ENCODE measurements around the gene GPC3. TPM values are rescaled to one million over a fixed set of nuclear protein-coding genes. Genes with fewer than 3 reads are reported as not detected.
"Not testable (repeated sequence)": the region's sequence is repeated elsewhere in the genome, so short reads cannot be mapped to it uniquely, and the experiment has no call there.

Gene GPC3
- total RNA-seq, 2 experiments from 2014 or later, result 0.31 to 0.71 TPM

DNA sequence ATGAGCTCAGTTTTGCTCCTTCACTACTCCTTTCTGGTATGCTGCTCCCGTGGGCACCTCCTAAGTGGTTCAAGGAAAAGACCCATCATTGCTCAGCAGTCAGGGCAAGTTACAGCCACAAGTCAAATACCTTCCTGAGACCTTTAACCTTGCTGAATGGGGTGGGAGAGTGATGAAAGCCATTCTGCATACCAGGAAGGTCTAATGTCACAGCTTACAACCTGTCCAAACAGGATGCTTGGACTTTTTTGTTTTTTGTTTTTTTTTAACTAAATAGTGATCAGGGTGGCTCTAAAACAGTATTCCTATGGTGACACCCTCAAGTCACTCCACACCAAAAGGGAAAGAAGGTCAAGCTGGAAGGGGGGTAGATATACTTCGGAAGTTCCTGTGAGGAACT, 93.1 kb downstream of the GPC3 start:
- Mint-ChIP-seq H3K36me3 (ENCODE audit: low read depth) (no peaks in the 10 kb centered on the region), H3K27me3 (ENCODE audit: low read depth) (no peaks in the 10 kb centered on the region), H3K4me1 (ENCODE audit: low read depth) (no peaks in the 10 kb centered on the region), H3K27ac (no peak overlapping the region), H3K4me3 (no peak overlapping the region), H3K9me3 (ENCODE audit: insufficient read depth) (no peaks in the 10 kb centered on the region)
- ATAC-seq (no peak), DNase-seq (no peak)
- ChIA-PET CTCF (no interaction called here), POLR2A (no interaction called here)

DNA sequence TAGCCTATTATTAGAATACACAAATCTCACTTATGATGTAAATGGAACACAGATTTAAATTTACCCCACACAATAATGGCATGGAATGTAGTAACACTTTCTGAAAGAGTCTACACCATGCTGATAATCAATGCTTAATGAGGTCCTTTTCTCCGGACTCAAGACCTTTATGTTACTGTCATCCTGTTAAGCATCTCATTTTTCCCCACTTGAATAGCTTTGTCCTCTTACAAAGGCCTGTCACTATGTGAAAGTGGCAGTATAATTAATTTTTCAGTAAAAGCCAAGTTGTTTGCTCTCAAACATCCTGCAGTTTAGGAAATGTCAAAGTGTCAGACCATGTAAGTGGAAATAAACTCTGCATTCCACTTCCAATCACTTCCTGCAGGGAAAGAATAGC, 96.4 kb downstream of the GPC3 start:
- Mint-ChIP-seq H3K4me3 (no peak overlapping the region), H3K27me3 (ENCODE audit: low read depth) (no peaks in the 10 kb centered on the region), H3K9me3 (ENCODE audit: insufficient read depth) (no peaks in the 10 kb centered on the region), H3K36me3 (ENCODE audit: low read depth) (no peaks in the 10 kb centered on the region), H3K27ac (no peak overlapping the region), H3K4me1 (ENCODE audit: low read depth) (no peaks in the 10 kb centered on the region)
- DNase-seq, result no peak
- CTCF ChIA-PET, result no interaction called here
- no peak for ATAC-seq
- POLR2A ChIA-PET, result no interaction called here

DNA sequence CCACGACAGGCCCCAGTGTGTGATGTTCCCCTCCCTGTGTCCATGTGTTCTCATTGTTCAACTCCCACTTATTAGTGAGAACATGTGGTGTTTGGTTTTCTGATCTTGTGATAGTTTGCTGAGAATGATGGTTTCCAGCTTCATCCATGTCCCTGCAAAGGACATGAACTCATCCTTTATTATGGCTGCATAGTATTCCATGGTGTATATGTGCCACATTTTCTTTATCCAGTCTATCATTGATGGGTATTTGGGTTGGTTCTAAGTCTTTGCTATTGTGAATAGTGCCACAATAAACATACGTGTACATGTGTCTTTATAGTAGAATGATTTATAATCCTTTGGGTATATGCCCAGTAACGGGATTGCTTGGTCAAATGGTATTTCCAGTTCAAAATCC, 97.3 kb downstream of the GPC3 start:
- H3K27me3 Mint-ChIP-seq (ENCODE audit: low read depth); CTCF ChIA-PET; POLR2A ChIA-PET; ATAC-seq; H3K36me3 Mint-ChIP-seq (ENCODE audit: low read depth); H3K27ac Mint-ChIP-seq; H3K4me3 Mint-ChIP-seq; H3K9me3 Mint-ChIP-seq (ENCODE audit: insufficient read depth); H3K4me1 Mint-ChIP-seq (ENCODE audit: low read depth); DNase-seq: not testable (repeated sequence)

DNA sequence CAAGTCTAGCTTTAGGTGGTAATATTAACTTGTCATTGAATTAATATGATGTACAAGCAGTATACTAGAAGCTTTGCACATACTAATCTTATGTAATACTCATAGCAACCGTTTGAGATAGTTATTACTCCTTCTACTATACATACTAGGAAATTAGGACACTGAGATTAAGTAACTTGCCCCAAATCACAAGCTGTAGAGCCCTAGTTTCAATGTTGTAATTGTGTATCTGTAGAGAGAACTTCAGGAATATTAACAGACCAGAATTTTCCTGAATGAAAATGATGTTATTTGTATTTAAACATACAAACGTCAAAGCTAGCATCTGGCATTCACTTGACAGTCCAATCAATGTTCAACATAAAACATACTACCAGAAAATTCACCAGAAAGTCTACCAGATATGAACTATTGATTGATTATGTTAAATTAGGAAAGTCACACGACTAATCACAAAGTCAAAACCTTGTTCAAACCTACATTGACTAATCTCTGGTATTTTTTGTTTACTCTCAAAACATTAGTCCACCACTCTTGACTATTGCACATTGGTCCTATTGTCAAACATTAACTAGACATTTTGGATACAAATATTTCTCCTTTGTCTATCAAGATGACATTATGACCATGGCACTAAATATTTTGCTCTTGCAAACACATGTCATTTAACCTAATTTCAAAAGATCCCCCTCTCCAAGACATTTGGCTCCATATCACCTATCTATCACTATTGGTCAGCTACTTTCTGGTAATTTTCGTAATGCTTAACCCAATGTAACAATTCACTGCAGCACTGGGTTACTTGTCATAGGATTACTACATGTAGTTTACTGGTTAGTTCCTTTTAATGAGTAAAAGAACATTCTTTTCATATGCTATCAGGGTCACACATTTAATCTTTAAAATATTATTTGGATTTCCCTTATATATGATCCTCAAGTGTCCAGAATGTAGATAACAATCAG, 100.7 kb downstream of the GPC3 start:
- CTCF ChIA-PET, result no interaction called here
- Mint-ChIP-seq H3K27me3 (ENCODE audit: low read depth) (no peaks in the 10 kb centered on the region), H3K36me3 (ENCODE audit: low read depth) (no peaks in the 10 kb centered on the region)

DNA sequence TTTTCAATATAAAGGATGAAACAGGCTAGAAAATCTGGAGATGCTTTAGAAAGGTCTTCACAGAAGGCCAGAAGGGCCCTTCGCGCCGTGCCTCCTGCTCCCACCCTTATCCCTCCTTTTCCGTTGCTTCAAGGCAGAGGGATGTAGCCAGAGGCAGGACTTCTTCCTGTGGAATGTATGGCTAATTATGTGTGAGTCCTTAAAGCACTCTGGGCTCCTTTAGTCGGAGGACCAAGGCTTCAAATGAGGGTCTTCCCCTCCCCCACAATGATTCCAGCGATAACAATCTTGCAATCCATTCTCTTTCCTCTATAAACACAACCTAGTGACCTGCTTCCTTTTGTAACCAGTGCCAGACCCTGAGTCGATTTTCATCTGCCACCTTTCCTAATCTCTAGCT, 103.5 kb downstream of the GPC3 start:
- CTCF ChIA-PET, result no interaction called here
- POLR2A ChIA-PET, result no interaction called here
- no peaks in the 10 kb centered on the region for H3K27me3 Mint-ChIP-seq (ENCODE audit: low read depth)
- no peak overlapping the region for H3K4me3 Mint-ChIP-seq
- H3K36me3 Mint-ChIP-seq (ENCODE audit: low read depth), result no peaks in the 10 kb centered on the region
- ATAC-seq (no peak), DNase-seq (no peak)
- no peaks in the 10 kb centered on the region for H3K4me1 Mint-ChIP-seq (ENCODE audit: low read depth)
- no peak overlapping the region for H3K27ac Mint-ChIP-seq
- no peaks in the 10 kb centered on the region for H3K9me3 Mint-ChIP-seq (ENCODE audit: insufficient read depth)

More for the DNA sequence above, 100.7 kb downstream of the GPC3 start:
- Mint-ChIP-seq H3K4me1 (ENCODE audit: low read depth) (no peaks in the 10 kb centered on the region), H3K4me3 (no peak overlapping the region), H3K27ac (no peak overlapping the region), H3K9me3 (ENCODE audit: insufficient read depth) (no peaks in the 10 kb centered on the region)
- POLR2A ChIA-PET, result no interaction called here
- DNase-seq (no peak), ATAC-seq (no peak)

DNA sequence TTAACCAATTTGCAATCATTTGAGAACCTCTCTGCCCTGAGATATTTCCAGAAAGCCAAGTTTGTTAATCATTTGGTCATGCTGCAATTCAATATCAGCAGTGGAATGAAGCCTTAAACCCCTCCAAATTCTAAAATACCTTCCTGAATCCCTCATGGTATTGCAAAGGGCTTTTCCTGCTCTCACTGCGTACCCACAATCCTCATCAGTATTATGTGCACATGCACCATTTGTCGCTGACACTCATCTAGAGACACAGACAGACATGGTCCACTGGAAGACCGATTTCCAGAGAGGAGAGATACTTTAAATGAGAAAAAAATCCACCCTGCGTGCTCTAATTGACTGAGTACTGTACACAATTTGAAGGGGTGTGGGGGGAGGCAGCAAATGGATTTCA, 104.4 kb downstream of the GPC3 start:
- CTCF ChIA-PET, result interaction anchor here (1.0 kb wide), 1 partner anchor 9 kb away, joined by 3 read pairs; no protein-coding TSS in a partner anchor
- Mint-ChIP-seq H3K27ac (no peak overlapping the region), H3K9me3 (ENCODE audit: insufficient read depth) (no peaks in the 10 kb centered on the region), H3K27me3 (ENCODE audit: low read depth) (no peaks in the 10 kb centered on the region), H3K36me3 (ENCODE audit: low read depth) (no peaks in the 10 kb centered on the region), H3K4me3 (no peak overlapping the region), H3K4me1 (ENCODE audit: low read depth) (no peaks in the 10 kb centered on the region)
- ATAC-seq, result no peak
- DNase-seq, result no peak
- POLR2A ChIA-PET, result no interaction called here

DNA sequence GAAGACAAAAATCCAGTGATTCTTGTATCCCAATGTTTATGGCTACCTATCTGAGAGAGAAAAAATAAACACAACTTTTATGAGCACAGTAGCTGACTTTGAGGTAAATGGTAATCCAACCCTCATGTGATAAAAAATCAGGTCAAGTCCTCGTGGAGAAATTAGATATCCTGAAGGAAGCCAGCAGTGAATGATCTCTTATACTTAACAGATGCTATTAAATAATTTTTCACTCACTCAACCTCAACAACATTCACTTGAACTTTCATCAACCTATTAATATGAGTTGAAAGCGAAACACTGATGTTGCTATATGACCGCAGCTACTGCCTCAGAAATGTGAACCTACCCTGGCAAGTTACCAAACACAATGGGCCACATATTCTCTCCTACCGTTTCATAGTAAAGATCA, 105.4 kb downstream of the GPC3 start:
- POLR2A ChIA-PET, result no interaction called here
- no peak overlapping the region for H3K4me3 Mint-ChIP-seq
- no peak overlapping the region for H3K27ac Mint-ChIP-seq
- no peak for DNase-seq
- ATAC-seq, result no peak
- no peaks in the 10 kb centered on the region for H3K36me3 Mint-ChIP-seq (ENCODE audit: low read depth)
- H3K9me3 Mint-ChIP-seq (ENCODE audit: insufficient read depth), result no peaks in the 10 kb centered on the region
- CTCF ChIA-PET, result interaction anchor here (1.0 kb wide), 1 partner anchor 8 kb away, joined by 3 read pairs; no protein-coding TSS in a partner anchor
- H3K4me1 Mint-ChIP-seq (ENCODE audit: low read depth), result no peaks in the 10 kb centered on the region
- no peaks in the 10 kb centered on the region for H3K27me3 Mint-ChIP-seq (ENCODE audit: low read depth)

DNA sequence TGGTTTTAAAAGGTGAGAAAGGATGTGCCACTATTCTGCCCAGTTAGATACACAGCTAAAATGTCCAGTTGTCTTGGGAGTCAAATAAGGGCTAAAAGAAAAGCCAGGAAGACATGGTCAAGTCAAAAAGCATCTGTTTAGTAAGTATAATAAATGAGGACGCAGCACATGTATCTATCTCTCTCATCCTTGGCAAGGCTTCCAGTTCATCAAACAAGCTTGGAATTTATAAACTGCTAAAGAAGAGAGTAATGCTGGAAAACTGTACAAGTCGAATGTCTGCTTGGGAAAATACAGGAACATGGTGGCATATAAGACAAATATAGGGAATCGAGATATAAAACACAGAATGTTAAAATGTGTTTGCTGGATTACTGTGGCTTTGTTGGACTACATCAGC, 106.7 kb downstream of the GPC3 start:
- ChIA-PET CTCF (interaction anchor here (0.6 kb wide), 1 partner anchor 377 kb away, joined by 3 read pairs; no protein-coding TSS in a partner anchor), POLR2A (no interaction called here)
- ATAC-seq (no peak), DNase-seq (no peak)
- Mint-ChIP-seq H3K9me3 (ENCODE audit: insufficient read depth) (no peaks in the 10 kb centered on the region), H3K27me3 (ENCODE audit: low read depth) (no peaks in the 10 kb centered on the region), H3K36me3 (ENCODE audit: low read depth) (no peaks in the 10 kb centered on the region), H3K4me1 (ENCODE audit: low read depth) (no peaks in the 10 kb centered on the region), H3K4me3 (no peak overlapping the region), H3K27ac (no peak overlapping the region)

DNA sequence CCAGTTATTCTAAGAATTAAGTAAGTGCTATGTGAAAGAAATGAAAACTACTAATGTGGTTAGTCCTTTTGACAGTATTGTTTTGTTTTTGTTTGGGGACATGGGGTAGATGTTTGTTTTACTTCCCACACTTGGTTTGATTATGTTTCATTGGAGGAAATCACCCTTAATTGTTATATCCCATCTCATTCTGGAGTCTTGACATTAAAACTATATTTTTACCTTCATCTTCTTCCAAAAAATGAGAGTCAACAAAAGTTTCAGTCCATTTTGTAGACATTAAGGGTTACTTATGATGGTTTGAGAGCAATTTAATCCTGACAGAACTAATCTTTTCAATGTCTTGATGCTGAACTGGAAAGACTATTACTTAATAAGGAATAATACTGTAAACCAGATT, 108.7 kb downstream of the GPC3 start:
- Mint-ChIP-seq H3K9me3 (ENCODE audit: insufficient read depth) (no peaks in the 10 kb centered on the region), H3K4me3 (no peak overlapping the region), H3K4me1 (ENCODE audit: low read depth) (no peaks in the 10 kb centered on the region), H3K36me3 (ENCODE audit: low read depth) (no peaks in the 10 kb centered on the region), H3K27ac (no peak overlapping the region), H3K27me3 (ENCODE audit: low read depth) (no peaks in the 10 kb centered on the region)
- DNase-seq (no peak), ATAC-seq (no peak)
- CTCF ChIA-PET, result no interaction called here
- POLR2A ChIA-PET, result no interaction called here

DNA sequence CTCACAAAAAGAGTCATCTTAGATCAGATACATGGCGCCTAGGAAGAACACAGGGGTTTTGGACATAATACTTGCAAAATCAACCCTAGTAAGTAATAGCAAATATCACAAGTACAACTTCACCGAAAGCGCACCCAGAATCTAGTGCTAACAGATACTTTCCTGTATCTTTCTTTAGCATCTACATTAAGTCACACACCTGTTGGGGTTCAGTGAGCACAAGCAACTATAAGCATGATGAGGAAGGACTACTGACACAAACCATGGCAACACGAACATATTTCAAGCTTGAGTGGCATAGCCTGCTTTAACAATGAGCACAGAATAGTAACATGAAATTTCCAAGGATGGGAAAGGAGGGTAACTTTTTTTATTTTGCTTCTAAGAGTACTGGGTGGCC, 116.1 kb downstream of the GPC3 start:
- ChIA-PET CTCF (no interaction called here), POLR2A (no interaction called here)
- no peak for ATAC-seq
- Mint-ChIP-seq H3K9me3 (ENCODE audit: insufficient read depth) (no peaks in the 10 kb centered on the region), H3K4me1 (ENCODE audit: low read depth) (no peaks in the 10 kb centered on the region), H3K27ac (no peak overlapping the region), H3K36me3 (ENCODE audit: low read depth) (no peaks in the 10 kb centered on the region), H3K27me3 (ENCODE audit: low read depth) (no peaks in the 10 kb centered on the region), H3K4me3 (no peak overlapping the region)
- DNase-seq, result no peak

DNA sequence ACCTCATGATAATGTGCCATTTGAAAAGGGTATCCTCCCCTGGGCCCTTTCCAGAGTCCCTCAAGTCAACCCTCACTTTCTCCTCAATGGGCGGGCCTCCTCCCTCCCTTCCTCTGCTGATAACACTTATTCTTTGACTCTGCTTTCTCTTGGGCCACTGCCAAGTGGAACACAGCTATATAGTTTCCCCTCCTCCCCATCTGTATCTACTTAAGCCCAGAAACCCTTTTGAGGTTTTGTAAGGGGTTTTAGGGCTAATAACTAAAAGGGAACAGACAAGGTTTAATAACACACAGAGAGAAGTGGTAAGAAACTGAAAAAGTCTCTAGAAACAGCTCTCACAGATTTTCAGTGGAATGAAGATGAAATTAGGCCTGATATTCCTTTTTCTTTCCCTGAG, 116.7 kb downstream of the GPC3 start:
- ATAC-seq, result no peak
- H3K36me3 Mint-ChIP-seq (ENCODE audit: low read depth), result no peaks in the 10 kb centered on the region
- no peak overlapping the region for H3K27ac Mint-ChIP-seq
- H3K4me1 Mint-ChIP-seq (ENCODE audit: low read depth), result no peaks in the 10 kb centered on the region
- H3K4me3 Mint-ChIP-seq, result no peak overlapping the region
- no peak for DNase-seq
- H3K27me3 Mint-ChIP-seq (ENCODE audit: low read depth), result no peaks in the 10 kb centered on the region
- CTCF ChIA-PET, result no interaction called here
- POLR2A ChIA-PET, result no interaction called here
- H3K9me3 Mint-ChIP-seq (ENCODE audit: insufficient read depth), result no peaks in the 10 kb centered on the region

DNA sequence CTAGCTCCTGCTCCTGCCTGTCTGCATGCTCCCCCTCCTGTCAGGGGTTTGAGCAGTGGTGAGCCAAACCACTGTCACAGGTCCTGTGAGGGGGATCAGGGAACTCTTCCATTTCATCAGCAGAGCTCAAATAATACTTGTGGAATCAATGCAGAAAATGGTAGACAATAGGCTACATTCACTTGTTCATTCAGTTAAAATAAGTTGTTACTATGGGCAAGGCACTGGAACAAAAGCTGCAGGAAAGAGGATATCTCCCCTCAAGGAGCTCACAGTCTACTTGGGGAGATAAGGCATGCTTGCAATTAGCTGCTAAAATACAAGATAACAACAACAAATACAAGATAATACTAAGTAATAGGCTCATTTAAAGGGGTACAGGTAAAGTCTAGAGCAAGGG, 117.1 kb downstream of the GPC3 start:
- ChIA-PET POLR2A (no interaction called here), CTCF (no interaction called here)
- Mint-ChIP-seq H3K4me1 (ENCODE audit: low read depth) (no peaks in the 10 kb centered on the region), H3K27ac (no peak overlapping the region), H3K36me3 (ENCODE audit: low read depth) (no peaks in the 10 kb centered on the region), H3K27me3 (ENCODE audit: low read depth) (no peaks in the 10 kb centered on the region), H3K4me3 (no peak overlapping the region), H3K9me3 (ENCODE audit: insufficient read depth) (no peaks in the 10 kb centered on the region)
- DNase-seq (no peak), ATAC-seq (no peak)

Data from activated CD8-positive, alpha-beta T cell treated with anti-CD3 and anti-CD28 coated beads, Interleukin-2, amount 10 ng/mL, durations not matched to agents 7 days and 5 days (primary cell).